SK-N-SH (cell line): Measurements from ENCODE around the gene SGTB. TPM values are rescaled to one million over a fixed set of nuclear protein-coding genes. Genes with fewer than 3 reads are reported as not detected.

ENCODE experiments used
- CTCF ChIA-PET: fragments of 300-600, 350-600 bp; formaldehyde crosslinking; extraction: SDS; loops from one replicate; lab custom pipeline; 2021; lab: Yijun Ruan, JAX
- POLR2A ChIA-PET: fragments of 350-600 bp; sonication (Branson Sonifier 250); formaldehyde crosslinking; extraction: SDS; loops from one replicate; lab custom pipeline; 2020; ENCODE audit warnings: antibody characterized with exemption, inconsistent platforms; lab: Yijun Ruan, JAX
- DNase-seq: peaks from one replicate; pipeline ENCODE4 v3.0.0; 2012
- H2AFZ ChIP-seq: fragments of 200-600 bp; sonication (generic); 2 replicates; pipeline ENCODE4 v1.8.1; 2016; ENCODE audit warnings: antibody characterized with exemption, mild to moderate bottlenecking, low read depth
- H3F3A ChIP-seq: fragments of 200-600 bp; sonication (generic); replicated peaks from 2 replicates; pipeline ENCODE3; 2016; ENCODE audit warnings: antibody characterized with exemption, mild to moderate bottlenecking; ENCODE audit not compliant: insufficient read depth
- H3K27ac ChIP-seq, 2 experiments: fragments of 200-500 bp in 1 of 2; fragments of 200-600 bp in 1 of 2; sonication (Bioruptor generic) in 1 of 2; sonication (generic), shearing (Covaris generic) in 1 of 2; 2 replicates each; pipeline versions ENCODE4 v1.5.1 to v1.6.1; 2014 to 2016; ENCODE audit warnings: low read depth in 2 of 2, inconsistent platforms in 1 of 2, low read length in 1 of 2, mild to moderate bottlenecking in 1 of 2, mixed read lengths in 1 of 2
- H3K27me3 ChIP-seq: fragments of 200-600 bp; sonication (generic), shearing (Covaris generic); 2 replicates; pipeline ENCODE4 v1.6.1; 2016; ENCODE audit warnings: mixed run types; ENCODE audit not compliant: insufficient read depth
- H3K36me3 ChIP-seq, 2 experiments: fragments of 200-500 bp in 1 of 2; fragments of 200-600 bp in 1 of 2; sonication (Bioruptor generic) in 1 of 2; sonication (generic) in 1 of 2; replicated peaks in 1 of 2; 2 replicates each; pipeline versions ENCODE3 to v1.5.1; 2014 to 2016; ENCODE audit warnings: low read length in 1 of 2, mild to moderate bottlenecking in 1 of 2; ENCODE audit not compliant: insufficient read depth in 2 of 2, control insufficient read depth in 1 of 2
- H3K4me1 ChIP-seq, 2 experiments: fragments of 200-500 bp in 1 of 2; fragments of 200-600 bp in 1 of 2; sonication (Bioruptor generic) in 1 of 2; sonication (generic), shearing (Covaris generic) in 1 of 2; 2 replicates each; pipeline versions ENCODE4 v1.5.1 to v1.6.1; 2014 to 2016; ENCODE audit warnings: low read depth in 1 of 2, low read length in 1 of 2, mixed run types in 1 of 2; ENCODE audit not compliant: insufficient read depth in 2 of 2, control insufficient read depth in 1 of 2
- H3K4me2 ChIP-seq: fragments of 200-600 bp; sonication (generic), shearing (Covaris generic); 2 replicates; pipeline ENCODE4 v1.6.1; 2017; ENCODE audit warnings: mixed run types
- H3K4me3 ChIP-seq, 2 experiments: fragments of 200-500 bp in 1 of 2; fragments of 200-600 bp in 1 of 2; sonication (Bioruptor generic) in 1 of 2; sonication (generic), shearing (Covaris generic) in 1 of 2; 2 replicates each; pipeline versions ENCODE4 v1.5.1 to v1.8.1; 2014 to 2016; ENCODE audit warnings: low read depth in 2 of 2, inconsistent platforms in 1 of 2, low read length in 1 of 2, mild to moderate bottlenecking in 1 of 2, mixed read lengths in 1 of 2, moderate library complexity in 1 of 2
- H3K79me2 ChIP-seq: fragments of 200-600 bp; sonication (generic); 2 replicates; pipeline ENCODE4 v1.8.1; 2017; ENCODE audit warnings: mild to moderate bottlenecking; ENCODE audit not compliant: insufficient read depth
- H3K9ac ChIP-seq: fragments of 200-600 bp; sonication (generic); 2 replicates; pipeline ENCODE4 v1.6.1; 2017; ENCODE audit warnings: mixed run types
- H3K9me2 ChIP-seq: fragments of 200-600 bp; sonication (generic); 2 replicates; pipeline ENCODE4 v1.6.1; 2017; ENCODE audit warnings: mixed run types
- H3K9me3 ChIP-seq: fragments of 200-600 bp; sonication (generic); 2 replicates; pipeline ENCODE4 v1.6.1; 2017; ENCODE audit warnings: mixed run types, mild to moderate bottlenecking, moderate library complexity
- H4K20me1 ChIP-seq: fragments of 200-600 bp; sonication (generic); 2 replicates; pipeline ENCODE4 v1.6.1; 2017; ENCODE audit warnings: mild to moderate bottlenecking, mixed run types; ENCODE audit not compliant: insufficient read depth
- ELF1 ChIP-seq: IDR thresholded peaks from 2 replicates; pipeline ENCODE4 v1.4.0; 2012
- FOXJ3 ChIP-seq: sonication (generic); formaldehyde crosslinking; IDR thresholded peaks from 2 replicates; pipeline ENCODE4 v1.5.1; 2020; ENCODE audit warnings: mild to moderate bottlenecking, missing genetic modification reagents
- FOXM1 ChIP-seq: IDR thresholded peaks from 2 replicates; pipeline ENCODE4 v1.4.0; 2012; ENCODE audit warnings: low read depth, mild to moderate bottlenecking
- GATA2 ChIP-seq: sonication (generic); formaldehyde crosslinking; IDR thresholded peaks from 2 replicates; pipeline ENCODE4 v1.5.0; 2020; ENCODE audit warnings: mild to moderate bottlenecking, missing genetic modification reagents
- JUND ChIP-seq: IDR thresholded peaks from 2 replicates; pipeline ENCODE4 v1.4.0; 2012
- NFIC ChIP-seq: IDR thresholded peaks from 2 replicates; pipeline ENCODE4 v1.4.0; 2012; ENCODE audit warnings: borderline replicate concordance
- POLR2AphosphoS5 ChIP-seq: IDR thresholded peaks from 2 replicates; pipeline ENCODE4 v1.6.1; 2012; ENCODE audit warnings: low read depth, low read length
- RCOR1 ChIP-seq: fragments of 150-350 bp; IDR thresholded peaks from 2 replicates; pipeline ENCODE4 v1.6.1; 2017; ENCODE audit warnings: antibody characterized with exemption, low read length
- RFX5 ChIP-seq: IDR thresholded peaks from 2 replicates; pipeline ENCODE4 v1.6.1; 2012; ENCODE audit warnings: mild to moderate bottlenecking, improper control_type of control experiment, low read length
- RXRA ChIP-seq: IDR thresholded peaks from 2 replicates; pipeline ENCODE4 v1.4.0; 2012; ENCODE audit warnings: low read depth, mild to moderate bottlenecking, borderline replicate concordance
- SIN3A ChIP-seq: IDR thresholded peaks from 2 replicates; pipeline ENCODE4 v1.6.1; 2012; ENCODE audit warnings: low read depth, mild to moderate bottlenecking, low read length, moderate library complexity, borderline replicate concordance
- TAF1 ChIP-seq: IDR thresholded peaks from 2 replicates; pipeline ENCODE4 v1.6.1; 2012; ENCODE audit warnings: low read depth, mild to moderate bottlenecking, low read length, moderate library complexity, borderline replicate concordance
- TCF12 ChIP-seq: IDR thresholded peaks from 2 replicates; pipeline ENCODE4 v1.4.0; 2012
- WGBS: methylation state at CpG from one replicate; pipeline ENCODE4 v1.1.6; 2017; ENCODE audit warnings: low lambda C conversion rate; 5-methylcytosine and 5-hydroxymethylcytosine counted together
- polyA plus RNA-seq, 3 experiments: library from polyadenylated mRNA; depleted of rRNA; stranded (reverse); fragments of >200 nt; gene quantifications; 2 replicates each; pipeline ENCODE4 v1.2.3, GENCODE V29; 2012
- TF ChIP-seq, protein P1 (sequence below): IDR thresholded peaks from 2 replicates; pipeline ENCODE4; 2012
- TF ChIP-seq, protein P2 (sequence below): fragments of 150-350 bp; IDR thresholded peaks from 2 replicates; pipeline ENCODE4 v1.6.1; 2017; ENCODE audit warnings: antibody characterized with exemption, low read length, low read depth, borderline replicate concordance
- TF ChIP-seq, protein P3 (sequence below): IDR thresholded peaks from 2 replicates; pipeline ENCODE4 v1.4.0; 2012; ENCODE audit warnings: low read depth, borderline replicate concordance
- TF ChIP-seq, protein P4 (sequence below): IDR thresholded peaks from 2 replicates; pipeline ENCODE4 v1.4.0; 2012; ENCODE audit warnings: low read depth, borderline replicate concordance
- TF ChIP-seq, protein P5 (sequence below): fragments of 200-600 bp; sonication (generic); IDR thresholded peaks from 2 replicates; pipeline ENCODE4 v1.6.1; 2017; ENCODE audit warnings: antibody characterized with exemption, mild to moderate bottlenecking, moderate library complexity

SGTB gene
- polyA plus RNA-seq, 1 of the 3 experiments (the other 2 are of a cell fraction): 3.5 TPM

DNA sequence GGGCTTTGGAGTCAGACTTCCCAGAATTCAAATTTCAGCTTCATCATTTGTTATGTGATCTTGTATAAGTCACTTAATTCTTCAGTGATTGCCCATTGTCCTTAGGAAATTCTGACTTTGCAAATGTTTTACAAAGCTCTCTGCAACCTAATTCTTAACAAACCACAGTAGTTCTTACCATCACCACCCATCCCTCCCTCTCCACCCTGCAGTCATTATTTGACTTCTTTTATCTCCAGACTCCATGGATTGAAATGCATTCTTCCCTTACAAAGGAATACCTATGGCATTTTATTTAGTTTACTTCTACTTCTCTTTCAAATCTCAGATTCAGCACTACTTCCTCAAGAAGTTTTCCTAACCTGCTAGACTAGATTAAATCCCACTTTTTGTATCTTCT, 74.0 kb downstream of the SGTB start (continued):
- TF ChIP-seq, protein P1, sequence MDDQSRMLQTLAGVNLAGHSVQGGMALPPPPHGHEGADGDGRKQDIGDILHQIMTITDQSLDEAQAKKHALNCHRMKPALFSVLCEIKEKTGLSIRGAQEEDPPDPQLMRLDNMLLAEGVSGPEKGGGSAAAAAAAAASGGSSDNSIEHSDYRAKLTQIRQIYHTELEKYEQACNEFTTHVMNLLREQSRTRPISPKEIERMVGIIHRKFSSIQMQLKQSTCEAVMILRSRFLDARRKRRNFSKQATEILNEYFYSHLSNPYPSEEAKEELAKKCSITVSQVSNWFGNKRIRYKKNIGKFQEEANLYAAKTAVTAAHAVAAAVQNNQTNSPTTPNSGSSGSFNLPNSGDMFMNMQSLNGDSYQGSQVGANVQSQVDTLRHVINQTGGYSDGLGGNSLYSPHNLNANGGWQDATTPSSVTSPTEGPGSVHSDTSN: no peak
- TF ChIP-seq SIN3A: no peak
- TF ChIP-seq GATA2 (CRISPR knock-in tag): no peak
- TF ChIP-seq NFIC: no peak

DNA sequence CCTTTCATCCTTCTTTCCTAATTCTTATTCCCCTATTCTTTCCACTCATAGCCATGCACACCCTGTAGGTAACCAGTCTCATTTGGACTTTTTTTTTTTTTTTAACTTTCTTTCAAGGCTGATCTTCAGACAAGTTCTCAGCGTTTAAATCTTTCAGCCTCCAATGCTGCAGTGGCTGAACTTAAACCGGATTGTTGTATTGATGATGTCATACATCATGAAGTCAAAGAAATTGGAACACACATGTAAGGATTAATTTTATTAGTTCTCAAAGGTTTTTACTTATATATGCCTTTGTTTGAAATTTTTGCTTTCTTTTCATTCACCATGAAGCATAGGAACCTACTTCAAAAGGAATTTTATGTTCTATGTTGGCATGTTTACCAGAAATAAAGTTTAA, 75.0 kb downstream of the SGTB start:
- Histone ChIP-seq H3K9ac (no peak overlapping the region), H3K27me3 (no peaks in the 10 kb centered on the region), H3K9me2 (no peaks in the 10 kb centered on the region), H4K20me1 (no peaks in the 10 kb centered on the region), H3K36me3 (peaks cover 13 to 29% of the 10 kb centered on the region in 2 experiments), H3K4me1 (no peaks in the 10 kb centered on the region), H3K9me3 (no peaks in the 10 kb centered on the region), H3F3A (peaks cover 4% of the 10 kb centered on the region), H3K4me2 (no peak overlapping the region), H3K4me3 (no peak overlapping the region)
- ChIA-PET CTCF (no interaction called here), POLR2A (no interaction called here)
- 84% methylated on average over 2 of the region's 2 CpGs for WGBS
- TF ChIP-seq GATA2 (CRISPR knock-in tag) (no peak), RFX5 (no peak), NFIC (no peak), TCF12 (no peak), RXRA (no peak), ELF1 (no peak), RCOR1 (no peak), FOXM1 (no peak)
- TF ChIP-seq, protein P2, sequence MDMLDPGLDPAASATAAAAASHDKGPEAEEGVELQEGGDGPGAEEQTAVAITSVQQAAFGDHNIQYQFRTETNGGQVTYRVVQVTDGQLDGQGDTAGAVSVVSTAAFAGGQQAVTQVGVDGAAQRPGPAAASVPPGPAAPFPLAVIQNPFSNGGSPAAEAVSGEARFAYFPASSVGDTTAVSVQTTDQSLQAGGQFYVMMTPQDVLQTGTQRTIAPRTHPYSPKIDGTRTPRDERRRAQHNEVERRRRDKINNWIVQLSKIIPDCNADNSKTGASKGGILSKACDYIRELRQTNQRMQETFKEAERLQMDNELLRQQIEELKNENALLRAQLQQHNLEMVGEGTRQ: no peak
- TF ChIP-seq, all 33 proteins: peak for 0
- Histone ChIP-seq H3K27ac (no peak overlapping the region), H2AFZ (no peak overlapping the region), H3K79me2 (no peaks in the 10 kb centered on the region; the same call in 1 of the 2 replicates)
- DNase-seq: no peak

DNA sequence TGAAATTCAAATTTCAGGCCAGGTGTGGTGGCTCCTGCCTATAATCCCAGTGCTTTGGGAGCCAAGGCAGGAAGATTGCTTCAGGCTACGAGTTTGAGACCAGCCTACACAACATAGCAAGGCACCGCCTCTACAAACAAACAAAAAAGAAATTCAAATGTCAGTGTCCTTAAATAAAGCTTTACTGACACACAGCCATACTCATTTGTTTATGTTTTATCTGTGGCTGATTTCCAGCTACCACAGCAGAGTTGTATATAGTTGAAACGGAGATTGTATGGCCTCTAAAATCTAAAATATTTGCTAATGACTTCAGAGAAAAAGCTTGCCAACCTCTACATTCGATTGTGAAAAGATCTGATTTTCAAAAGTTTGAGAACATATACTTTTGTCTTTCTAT, 81.7 kb downstream of the SGTB start:
- DNase-seq: no peak
- Histone ChIP-seq H3K4me3 (no peak overlapping the region), H2AFZ (no peak overlapping the region), H3F3A (peaks cover 12% of the 10 kb centered on the region), H4K20me1 (no peaks in the 10 kb centered on the region), H3K9me2 (no peaks in the 10 kb centered on the region), H3K4me1 (no peaks in the 10 kb centered on the region), H3K4me2 (no peak overlapping the region), H3K36me3 (peaks cover 27 to 61% of the 10 kb centered on the region in 2 experiments), H3K27me3 (no peaks in the 10 kb centered on the region), H3K9me3 (no peaks in the 10 kb centered on the region), H3K27ac (no peak overlapping the region), H3K79me2 (no peaks in the 10 kb centered on the region; the same call in 1 of the 2 replicates), H3K9ac (no peak overlapping the region)
- WGBS: 94% methylated on average over 4 of the region's 4 CpGs
- CTCF ChIA-PET: interaction anchor here (1.2 to 1.4 kb wide), 2 partner anchors 17 to 24 kb away, joined by 3 to 5 read pairs; no protein-coding TSS in a partner anchor
- POLR2A ChIA-PET: no interaction called here
- TF ChIP-seq, protein P2: no peak
- TF ChIP-seq JUND: no peak
- TF ChIP-seq, protein P3, sequence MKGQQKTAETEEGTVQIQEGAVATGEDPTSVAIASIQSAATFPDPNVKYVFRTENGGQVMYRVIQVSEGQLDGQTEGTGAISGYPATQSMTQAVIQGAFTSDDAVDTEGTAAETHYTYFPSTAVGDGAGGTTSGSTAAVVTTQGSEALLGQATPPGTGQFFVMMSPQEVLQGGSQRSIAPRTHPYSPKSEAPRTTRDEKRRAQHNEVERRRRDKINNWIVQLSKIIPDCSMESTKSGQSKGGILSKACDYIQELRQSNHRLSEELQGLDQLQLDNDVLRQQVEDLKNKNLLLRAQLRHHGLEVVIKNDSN: no peak
- no peak for TF ChIP-seq FOXJ3 (CRISPR knock-in tag)
- no peak for TF ChIP-seq TAF1
- TF ChIP-seq, protein P4, sequence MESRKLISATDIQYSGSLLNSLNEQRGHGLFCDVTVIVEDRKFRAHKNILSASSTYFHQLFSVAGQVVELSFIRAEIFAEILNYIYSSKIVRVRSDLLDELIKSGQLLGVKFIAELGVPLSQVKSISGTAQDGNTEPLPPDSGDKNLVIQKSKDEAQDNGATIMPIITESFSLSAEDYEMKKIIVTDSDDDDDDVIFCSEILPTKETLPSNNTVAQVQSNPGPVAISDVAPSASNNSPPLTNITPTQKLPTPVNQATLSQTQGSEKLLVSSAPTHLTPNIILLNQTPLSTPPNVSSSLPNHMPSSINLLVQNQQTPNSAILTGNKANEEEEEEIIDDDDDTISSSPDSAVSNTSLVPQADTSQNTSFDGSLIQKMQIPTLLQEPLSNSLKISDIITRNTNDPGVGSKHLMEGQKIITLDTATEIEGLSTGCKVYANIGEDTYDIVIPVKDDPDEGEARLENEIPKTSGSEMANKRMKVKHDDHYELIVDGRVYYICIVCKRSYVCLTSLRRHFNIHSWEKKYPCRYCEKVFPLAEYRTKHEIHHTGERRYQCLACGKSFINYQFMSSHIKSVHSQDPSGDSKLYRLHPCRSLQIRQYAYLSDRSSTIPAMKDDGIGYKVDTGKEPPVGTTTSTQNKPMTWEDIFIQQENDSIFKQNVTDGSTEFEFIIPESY: no peak
- TF ChIP-seq RFX5: no peak
- TF ChIP-seq, protein P5, sequence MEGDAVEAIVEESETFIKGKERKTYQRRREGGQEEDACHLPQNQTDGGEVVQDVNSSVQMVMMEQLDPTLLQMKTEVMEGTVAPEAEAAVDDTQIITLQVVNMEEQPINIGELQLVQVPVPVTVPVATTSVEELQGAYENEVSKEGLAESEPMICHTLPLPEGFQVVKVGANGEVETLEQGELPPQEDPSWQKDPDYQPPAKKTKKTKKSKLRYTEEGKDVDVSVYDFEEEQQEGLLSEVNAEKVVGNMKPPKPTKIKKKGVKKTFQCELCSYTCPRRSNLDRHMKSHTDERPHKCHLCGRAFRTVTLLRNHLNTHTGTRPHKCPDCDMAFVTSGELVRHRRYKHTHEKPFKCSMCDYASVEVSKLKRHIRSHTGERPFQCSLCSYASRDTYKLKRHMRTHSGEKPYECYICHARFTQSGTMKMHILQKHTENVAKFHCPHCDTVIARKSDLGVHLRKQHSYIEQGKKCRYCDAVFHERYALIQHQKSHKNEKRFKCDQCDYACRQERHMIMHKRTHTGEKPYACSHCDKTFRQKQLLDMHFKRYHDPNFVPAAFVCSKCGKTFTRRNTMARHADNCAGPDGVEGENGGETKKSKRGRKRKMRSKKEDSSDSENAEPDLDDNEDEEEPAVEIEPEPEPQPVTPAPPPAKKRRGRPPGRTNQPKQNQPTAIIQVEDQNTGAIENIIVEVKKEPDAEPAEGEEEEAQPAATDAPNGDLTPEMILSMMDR: no peak
- TF ChIP-seq POLR2AphosphoS5: no peak
- no peak for TF ChIP-seq SIN3A
- TF ChIP-seq RCOR1: no peak
